Chondrocyte (in vitro differentiated cells): ENCODE measurements around the gene GAS6. TPM values are rescaled to one million over a fixed set of nuclear protein-coding genes. Genes with fewer than 3 reads are reported as not detected.

Experiments used
- DNase-seq: peaks from one replicate; pipeline ENCODE4 v3.0.0; 2021; ENCODE audit warnings: mixed read lengths, low spot score
- H3K27ac Mint-ChIP-seq: one replicate; pipeline ENCODE4 v1.8.0; 2021; ENCODE audit warnings: mild to moderate bottlenecking, moderate library complexity, mixed read lengths; ENCODE audit not compliant: unreplicated experiment
- H3K27me3 Mint-ChIP-seq: 2 replicates; pipeline ENCODE4 v1.8.0; 2021; ENCODE audit warnings: low read depth, mixed read lengths
- H3K36me3 Mint-ChIP-seq: 2 replicates; pipeline ENCODE4 v1.8.0; 2021; ENCODE audit warnings: low read depth, mixed read lengths
- H3K4me1 Mint-ChIP-seq: 2 replicates; pipeline ENCODE4 v1.8.0; 2021; ENCODE audit warnings: low read depth, mild to moderate bottlenecking, mixed read lengths
- H3K4me3 Mint-ChIP-seq: one replicate; pipeline ENCODE4 v1.8.0; 2021; ENCODE audit warnings: mild to moderate bottlenecking, moderate library complexity, mixed read lengths; ENCODE audit not compliant: unreplicated experiment
- H3K9me3 Mint-ChIP-seq: 2 replicates; pipeline ENCODE4 v1.8.0; 2021; ENCODE audit warnings: low read depth, mixed read lengths
- total RNA-seq: library from RNA; stranded (reverse); gene quantifications from 3 replicates; pipeline ENCODE4 v1.2.1, GENCODE V29; 2021
- TF ChIP-seq, protein P1 (sequence below): fragments of 200-600 bp; sonication (generic); IDR thresholded peaks from 2 replicates; pipeline ENCODE4 v1.5.0; 2021; ENCODE audit warnings: antibody characterized with exemption, mild to moderate bottlenecking, moderate library complexity

GAS6 gene
- total RNA-seq, 1 donor from 2014 or later: 111 TPM

DNA sequence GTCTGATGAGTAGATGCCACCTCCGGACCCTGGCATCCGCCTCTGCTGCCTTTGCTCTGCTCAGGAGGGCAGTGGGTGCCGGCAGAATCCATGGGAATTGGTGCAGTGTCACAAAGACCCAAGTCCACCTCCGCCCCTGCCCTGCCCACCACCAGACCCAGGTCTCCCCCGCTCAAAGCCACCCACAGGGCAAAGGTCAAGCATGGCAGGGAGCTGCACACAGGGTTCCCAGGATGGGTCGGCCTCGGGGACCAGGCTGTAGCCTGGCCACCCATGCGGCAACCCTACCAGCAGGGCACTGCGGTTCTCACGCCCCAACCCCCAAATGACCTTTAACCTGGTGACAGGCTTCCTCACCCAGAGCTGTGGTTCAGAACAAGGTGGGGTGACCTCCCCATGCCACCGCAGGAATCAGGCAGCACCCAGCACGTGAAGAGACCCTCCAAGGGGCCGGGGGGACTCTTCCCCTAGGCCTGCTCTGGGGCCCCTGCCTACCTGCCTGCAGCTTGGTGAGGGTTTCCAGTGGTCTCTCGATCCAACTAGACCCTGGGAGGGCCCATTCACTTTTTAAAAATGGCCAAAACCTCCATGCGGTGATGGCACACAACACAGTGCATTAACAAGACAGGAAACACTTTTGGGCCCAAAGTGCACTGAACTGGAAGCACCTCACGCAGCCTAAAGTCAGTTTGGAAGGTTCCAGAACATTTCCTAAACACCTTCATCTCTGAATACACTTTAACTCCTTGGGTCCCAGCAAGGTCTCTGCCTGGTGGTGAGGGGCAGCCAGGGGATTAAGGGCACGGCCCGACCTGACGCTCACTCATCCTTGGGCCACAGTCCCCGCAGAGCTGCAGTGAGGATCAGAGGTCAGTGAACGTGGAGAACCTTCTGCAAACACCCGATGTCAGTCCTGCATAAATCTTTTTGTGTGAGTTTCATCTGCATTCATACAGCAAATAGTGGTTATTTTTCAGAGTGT, 11.0 kb downstream of the GAS6 start:
- DNase-seq: peak; percentile 86
- Mint-ChIP-seq H3K27ac (no peak overlapping the region), H3K4me1 (peaks cover 42% of the 10 kb centered on the region), H3K9me3 (no peaks in the 10 kb centered on the region), H3K27me3 (no peaks in the 10 kb centered on the region), H3K36me3 (no peaks in the 10 kb centered on the region), H3K4me3 (no peak overlapping the region)
- TF ChIP-seq, protein P1, sequence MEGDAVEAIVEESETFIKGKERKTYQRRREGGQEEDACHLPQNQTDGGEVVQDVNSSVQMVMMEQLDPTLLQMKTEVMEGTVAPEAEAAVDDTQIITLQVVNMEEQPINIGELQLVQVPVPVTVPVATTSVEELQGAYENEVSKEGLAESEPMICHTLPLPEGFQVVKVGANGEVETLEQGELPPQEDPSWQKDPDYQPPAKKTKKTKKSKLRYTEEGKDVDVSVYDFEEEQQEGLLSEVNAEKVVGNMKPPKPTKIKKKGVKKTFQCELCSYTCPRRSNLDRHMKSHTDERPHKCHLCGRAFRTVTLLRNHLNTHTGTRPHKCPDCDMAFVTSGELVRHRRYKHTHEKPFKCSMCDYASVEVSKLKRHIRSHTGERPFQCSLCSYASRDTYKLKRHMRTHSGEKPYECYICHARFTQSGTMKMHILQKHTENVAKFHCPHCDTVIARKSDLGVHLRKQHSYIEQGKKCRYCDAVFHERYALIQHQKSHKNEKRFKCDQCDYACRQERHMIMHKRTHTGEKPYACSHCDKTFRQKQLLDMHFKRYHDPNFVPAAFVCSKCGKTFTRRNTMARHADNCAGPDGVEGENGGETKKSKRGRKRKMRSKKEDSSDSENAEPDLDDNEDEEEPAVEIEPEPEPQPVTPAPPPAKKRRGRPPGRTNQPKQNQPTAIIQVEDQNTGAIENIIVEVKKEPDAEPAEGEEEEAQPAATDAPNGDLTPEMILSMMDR: no peak

DNA sequence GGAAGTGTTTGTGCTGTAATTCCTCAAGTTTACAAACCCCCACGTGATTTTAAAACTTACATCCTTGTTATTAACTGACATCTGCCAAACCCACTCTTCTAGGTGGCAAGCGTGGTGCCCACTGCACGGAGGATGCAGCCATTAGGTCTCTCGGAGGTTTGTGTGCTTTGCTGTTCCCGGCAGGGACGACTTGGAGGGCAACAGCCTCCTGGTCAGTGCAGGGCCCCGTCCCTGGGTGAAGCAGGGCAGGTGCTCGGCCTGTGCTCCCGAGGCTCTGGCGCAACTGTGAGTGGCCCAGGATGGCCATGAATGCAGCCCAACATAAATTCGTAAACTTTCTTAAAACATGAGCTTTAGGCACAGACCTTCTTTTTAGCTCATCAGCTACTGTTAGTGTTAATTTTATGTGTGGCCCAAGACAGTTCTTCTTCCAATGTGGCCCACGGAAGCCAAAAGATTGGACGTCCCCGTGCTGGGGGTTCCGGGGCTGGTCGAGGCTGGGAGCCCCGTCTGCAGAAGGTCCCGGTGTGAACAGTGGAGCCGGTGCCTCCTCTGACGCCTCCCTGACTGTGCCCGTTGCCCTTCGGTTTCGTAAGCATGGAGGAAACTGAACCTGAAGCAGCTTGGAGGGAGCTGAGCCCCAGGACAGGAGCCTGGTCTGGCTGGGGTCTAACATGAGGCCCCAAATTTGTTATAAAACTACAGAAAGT, 11.9 kb downstream of the GAS6 start:
- TF ChIP-seq, protein P1: no peak
- H3K27ac Mint-ChIP-seq: no peak overlapping the region
- peak; percentile 68 for DNase-seq
- peaks cover 37% of the 10 kb centered on the region for H3K4me1 Mint-ChIP-seq
- H3K9me3 Mint-ChIP-seq: no peaks in the 10 kb centered on the region
- H3K36me3 Mint-ChIP-seq: no peaks in the 10 kb centered on the region
- no peaks in the 10 kb centered on the region for H3K27me3 Mint-ChIP-seq
- H3K4me3 Mint-ChIP-seq: no peak overlapping the region

DNA sequence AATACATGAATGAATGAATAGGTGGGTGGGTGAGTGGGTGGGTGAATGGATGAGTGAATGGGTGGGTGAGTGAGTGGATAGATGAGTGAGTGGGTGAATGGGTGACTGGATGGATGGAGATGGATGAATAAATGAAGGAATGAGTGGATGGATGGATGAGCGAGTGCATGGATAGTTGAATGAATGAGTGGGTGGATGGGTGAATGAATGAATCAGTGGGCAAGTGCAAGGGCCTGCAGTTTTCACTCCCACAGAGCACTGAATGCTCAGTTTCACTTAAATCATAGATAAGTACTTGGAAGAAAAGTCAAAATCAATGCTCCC, 12.4 kb downstream of the GAS6 start:
- H3K9me3 Mint-ChIP-seq: no peaks in the 10 kb centered on the region

DNA sequence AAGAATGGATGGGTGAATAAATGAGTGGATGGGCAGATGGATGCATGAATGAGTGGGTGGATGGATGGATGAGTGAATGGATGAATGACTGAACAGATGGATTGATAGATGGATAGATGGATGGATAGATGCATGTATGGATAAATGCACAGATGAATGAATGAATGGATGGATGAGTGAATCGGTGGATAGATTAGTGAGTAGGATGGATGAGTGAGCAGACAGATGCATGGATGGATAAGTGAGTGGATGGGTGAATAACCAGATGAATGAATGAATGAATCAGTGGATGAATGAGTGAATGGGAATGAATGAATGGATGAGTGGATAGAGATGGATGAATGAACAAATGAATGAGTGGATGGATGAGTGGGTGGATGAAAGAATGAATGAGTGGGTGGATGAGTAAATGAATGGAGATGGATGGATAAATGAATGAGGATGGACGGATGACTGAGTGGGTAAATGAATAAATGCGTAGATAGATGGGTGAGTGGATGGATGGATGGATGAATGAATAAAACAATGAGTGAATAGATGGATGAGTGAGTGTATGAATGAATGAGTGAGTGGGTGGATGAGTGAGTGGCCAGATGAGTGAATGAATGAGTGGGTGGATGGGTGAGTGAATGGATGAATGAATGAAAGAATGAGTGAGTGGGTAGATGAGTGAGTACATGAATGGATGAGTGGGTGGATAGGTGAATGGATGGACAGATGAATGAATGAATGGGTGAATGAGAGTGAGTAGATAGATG, 13.0 kb downstream of the GAS6 start:
- no peak overlapping the region for H3K27ac Mint-ChIP-seq
- TF ChIP-seq, protein P1: no peak
- no peaks in the 10 kb centered on the region for H3K27me3 Mint-ChIP-seq
- no peak overlapping the region for H3K4me3 Mint-ChIP-seq
- H3K9me3 Mint-ChIP-seq: no peaks in the 10 kb centered on the region
- no peaks in the 10 kb centered on the region for H3K36me3 Mint-ChIP-seq
- DNase-seq: no peak
- peaks cover 26% of the 10 kb centered on the region for H3K4me1 Mint-ChIP-seq

More for the DNA sequence above, 12.4 kb downstream of the GAS6 start:
- DNase-seq: no peak
- no peaks in the 10 kb centered on the region for H3K36me3 Mint-ChIP-seq
- H3K27me3 Mint-ChIP-seq: no peaks in the 10 kb centered on the region
- no peak overlapping the region for H3K4me3 Mint-ChIP-seq
- H3K27ac Mint-ChIP-seq: no peak overlapping the region
- TF ChIP-seq, protein P1: no peak
- peaks cover 31% of the 10 kb centered on the region for H3K4me1 Mint-ChIP-seq
